Neural progenitor cell (in vitro differentiated cells): ENCODE results near the gene NEK6. TPM values are rescaled to one million over a fixed set of nuclear protein-coding genes. Genes with fewer than 3 reads are reported as not detected.

ENCODE experiments used
- DNase-seq: peaks from one replicate; pipeline ENCODE4 v3.0.0-alpha.2; 2016; ENCODE audit warnings: low spot score
- H2AFZ ChIP-seq: fragments of 200-600 bp; sonication (generic); replicated peaks from 2 replicates; pipeline ENCODE4 v1.6.1; 2016; ENCODE audit warnings: antibody characterized with exemption
- H3F3A ChIP-seq: fragments of 200-600 bp; sonication (generic); 2 replicates; pipeline ENCODE4 v1.6.1; 2016; ENCODE audit warnings: antibody characterized with exemption, low read depth
- H3K27ac ChIP-seq: fragments of 200-600 bp; sonication (generic); 2 replicates; pipeline ENCODE4 v1.5.1; 2016; ENCODE audit warnings: mild to moderate bottlenecking
- H3K27me3 ChIP-seq: fragments of 200-600 bp; sonication (generic); 2 replicates; pipeline ENCODE4 v1.6.1; 2016; ENCODE audit warnings: mild to moderate bottlenecking, moderate library complexity
- H3K36me3 ChIP-seq: fragments of 200-600 bp; sonication (generic); 2 replicates; pipeline ENCODE4 v1.5.1; 2016
- H3K4me1 ChIP-seq: fragments of 200-600 bp; sonication (generic); 2 replicates; pipeline ENCODE4 v1.6.1; 2016; ENCODE audit warnings: mixed run types
- H3K4me2 ChIP-seq: fragments of 200-600 bp; sonication (generic); 2 replicates; pipeline ENCODE4 v1.6.1; 2016
- H3K4me3 ChIP-seq: fragments of 200-600 bp; sonication (generic); 2 replicates; pipeline ENCODE4 v1.5.1; 2016
- H3K79me2 ChIP-seq: fragments of 200-600 bp; sonication (generic); 2 replicates; pipeline ENCODE4 v1.6.1; 2016; ENCODE audit warnings: low read depth
- H3K9ac ChIP-seq: fragments of 200-600 bp; sonication (generic); 2 replicates; pipeline ENCODE4 v1.6.1; 2016
- H3K9me3 ChIP-seq: fragments of 200-600 bp; sonication (generic); 2 replicates; pipeline ENCODE4 v1.5.1; 2016; ENCODE audit warnings: low read depth
- H4K20me1 ChIP-seq: fragments of 200-600 bp; sonication (generic); 2 replicates; pipeline ENCODE4 v1.6.1; 2016; ENCODE audit warnings: low read depth
- H3K27ac Mint-ChIP-seq: 3 replicates; pipeline ENCODE4 v1.8.0; 2021; ENCODE audit warnings: mixed read lengths
- H3K27me3 Mint-ChIP-seq: 2 replicates; pipeline ENCODE4 v1.8.0; 2022; ENCODE audit warnings: low read depth, mild to moderate bottlenecking, inconsistent platforms, moderate library complexity, mixed read lengths; ENCODE audit not compliant: insufficient read depth
- H3K36me3 Mint-ChIP-seq: 3 replicates; pipeline ENCODE4 v1.8.0; 2021; ENCODE audit warnings: mixed read lengths
- H3K4me1 Mint-ChIP-seq: 3 replicates; pipeline ENCODE4 v1.8.0; 2021; ENCODE audit warnings: mixed read lengths
- H3K4me3 Mint-ChIP-seq: 3 replicates; pipeline ENCODE4 v1.8.0; 2021; ENCODE audit warnings: mild to moderate bottlenecking, moderate library complexity, mixed read lengths
- H3K9me3 Mint-ChIP-seq: 3 replicates; pipeline ENCODE4 v1.8.0; 2020; ENCODE audit warnings: mixed read lengths
- EZH2 ChIP-seq: fragments of 200-600 bp; sonication (generic); IDR thresholded peaks from 2 replicates; pipeline ENCODE4 v1.6.1; 2017; ENCODE audit warnings: antibody characterized with exemption, mild to moderate bottlenecking, moderate library complexity
- EZH2phosphoT487 ChIP-seq: fragments of 200-600 bp; sonication (generic); IDR thresholded peaks from 2 replicates; pipeline ENCODE4 v1.6.1; 2017; ENCODE audit warnings: antibody characterized with exemption
- total RNA-seq: library from RNA; depleted of rRNA; stranded (reverse); fragments of >200 nt; gene quantifications from 2 replicates; pipeline ENCODE4 v1.2.3, GENCODE V29; 2015; ENCODE audit warnings: low replicate concordance
- TF ChIP-seq, protein P1 (sequence below): fragments of 200-600 bp; sonication (generic); IDR thresholded peaks from 2 replicates; pipeline ENCODE4 v1.5.1; 2017; ENCODE audit warnings: antibody characterized with exemption, mild to moderate bottlenecking

NEK6 gene
- total RNA-seq, 1 donor from 2014 or later, result 18.5 TPM

DNA sequence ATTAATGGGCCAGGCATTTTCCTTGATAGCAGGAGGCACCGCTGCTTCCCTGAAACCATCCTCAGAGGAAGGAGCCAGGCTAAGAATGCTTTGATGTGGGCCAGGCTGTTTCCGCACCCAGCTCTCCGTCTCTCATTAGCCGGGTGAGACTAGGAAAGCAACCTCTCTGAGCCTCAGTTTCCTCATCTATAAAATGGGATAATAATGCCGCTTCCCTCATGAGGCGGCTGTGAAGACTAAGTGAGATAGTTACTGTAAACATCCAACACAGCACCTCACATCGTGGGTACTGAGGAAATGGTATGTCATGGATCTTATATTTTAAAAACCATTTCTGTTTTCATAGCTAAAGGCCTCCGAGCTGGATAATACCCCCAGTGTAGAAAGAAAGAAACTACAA, 46.5 kb downstream of the NEK6 start:
- H3K9me3 ChIP-seq, result no peaks in the 10 kb centered on the region
- H3K27ac ChIP-seq, result no peak overlapping the region
- no peaks in the 10 kb centered on the region for H3F3A ChIP-seq
- no peaks in the 10 kb centered on the region for H3K9me3 Mint-ChIP-seq
- H3K27me3 ChIP-seq, result no peaks in the 10 kb centered on the region
- peaks cover 16% of the 10 kb centered on the region for H3K4me1 Mint-ChIP-seq
- H3K4me3 Mint-ChIP-seq, result no peak overlapping the region
- peaks cover 5% of the 10 kb centered on the region for H3K27me3 Mint-ChIP-seq
- H3K4me3 ChIP-seq, result no peak overlapping the region
- TF ChIP-seq EZH2 (no peak), EZH2phosphoT487 (no peak)
- TF ChIP-seq, protein P1, sequence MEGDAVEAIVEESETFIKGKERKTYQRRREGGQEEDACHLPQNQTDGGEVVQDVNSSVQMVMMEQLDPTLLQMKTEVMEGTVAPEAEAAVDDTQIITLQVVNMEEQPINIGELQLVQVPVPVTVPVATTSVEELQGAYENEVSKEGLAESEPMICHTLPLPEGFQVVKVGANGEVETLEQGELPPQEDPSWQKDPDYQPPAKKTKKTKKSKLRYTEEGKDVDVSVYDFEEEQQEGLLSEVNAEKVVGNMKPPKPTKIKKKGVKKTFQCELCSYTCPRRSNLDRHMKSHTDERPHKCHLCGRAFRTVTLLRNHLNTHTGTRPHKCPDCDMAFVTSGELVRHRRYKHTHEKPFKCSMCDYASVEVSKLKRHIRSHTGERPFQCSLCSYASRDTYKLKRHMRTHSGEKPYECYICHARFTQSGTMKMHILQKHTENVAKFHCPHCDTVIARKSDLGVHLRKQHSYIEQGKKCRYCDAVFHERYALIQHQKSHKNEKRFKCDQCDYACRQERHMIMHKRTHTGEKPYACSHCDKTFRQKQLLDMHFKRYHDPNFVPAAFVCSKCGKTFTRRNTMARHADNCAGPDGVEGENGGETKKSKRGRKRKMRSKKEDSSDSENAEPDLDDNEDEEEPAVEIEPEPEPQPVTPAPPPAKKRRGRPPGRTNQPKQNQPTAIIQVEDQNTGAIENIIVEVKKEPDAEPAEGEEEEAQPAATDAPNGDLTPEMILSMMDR, result no peak
- H3K4me2 ChIP-seq, result no peak overlapping the region
- H4K20me1 ChIP-seq, result peaks cover 40% of the 10 kb centered on the region
- no peak overlapping the region for H2AFZ ChIP-seq
- no peak overlapping the region for H3K27ac Mint-ChIP-seq
- H3K9ac ChIP-seq, result no peak overlapping the region
- no peaks in the 10 kb centered on the region for H3K36me3 Mint-ChIP-seq
- DNase-seq, result no peak
- H3K4me1 ChIP-seq, result no peaks in the 10 kb centered on the region
- no peaks in the 10 kb centered on the region for H3K36me3 ChIP-seq
- no peaks in the 10 kb centered on the region for H3K79me2 ChIP-seq

DNA sequence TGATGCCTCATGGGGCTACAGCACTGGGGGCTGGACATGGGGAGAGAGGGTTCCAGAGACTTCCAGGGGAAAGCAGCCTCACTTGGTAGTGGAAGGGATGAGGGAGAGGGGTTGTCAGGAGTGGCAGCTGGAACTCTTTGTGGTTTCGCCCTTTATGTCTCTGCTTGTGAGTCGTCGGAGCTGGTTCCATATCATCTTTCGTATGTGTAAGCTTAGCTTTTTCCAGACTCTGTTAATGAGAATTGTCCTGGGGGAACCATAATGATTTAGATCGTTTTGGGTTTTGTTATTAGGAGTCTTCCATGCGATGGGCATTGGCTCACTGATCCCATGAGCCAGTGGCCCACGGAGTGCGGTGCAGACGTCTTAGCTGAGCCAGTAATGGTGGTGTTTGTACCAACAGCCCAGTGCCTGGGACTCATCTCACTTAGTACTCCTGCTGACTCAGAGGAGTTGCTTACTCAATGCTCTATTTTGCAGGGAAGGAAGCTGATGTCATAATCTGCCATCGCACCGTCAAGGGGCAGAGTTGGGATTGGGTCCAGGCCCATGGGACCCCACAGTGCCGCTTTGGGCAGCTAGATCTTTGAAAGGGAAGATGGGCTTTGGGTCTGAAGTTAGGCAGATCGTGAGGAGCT, 48.5 kb downstream of the NEK6 start:
- no peaks in the 10 kb centered on the region for H3K79me2 ChIP-seq
- H3K27me3 Mint-ChIP-seq, result peaks cover 5% of the 10 kb centered on the region
- H3K9ac ChIP-seq, result no peak overlapping the region
- no peak overlapping the region for H3K4me3 Mint-ChIP-seq
- H3K27me3 ChIP-seq, result no peaks in the 10 kb centered on the region
- no peak for DNase-seq
- no peaks in the 10 kb centered on the region for H3K9me3 Mint-ChIP-seq
- H3K36me3 Mint-ChIP-seq, result no peaks in the 10 kb centered on the region
- H3K27ac Mint-ChIP-seq, result peak overlapping the region; percentile 65
- TF ChIP-seq EZH2phosphoT487 (no peak), EZH2 (no peak)
- TF ChIP-seq, protein P1, result no peak
- H3K4me2 ChIP-seq, result no peak overlapping the region
- H3K4me1 Mint-ChIP-seq, result peaks cover 9% of the 10 kb centered on the region
- no peaks in the 10 kb centered on the region for H3K9me3 ChIP-seq
- no peak overlapping the region for H2AFZ ChIP-seq
- no peak overlapping the region for H3K4me3 ChIP-seq
- H3K4me1 ChIP-seq, result no peaks in the 10 kb centered on the region
- H3K27ac ChIP-seq, result no peak overlapping the region
- no peaks in the 10 kb centered on the region for H3K36me3 ChIP-seq
- H4K20me1 ChIP-seq, result peaks cover 23% of the 10 kb centered on the region
- H3F3A ChIP-seq, result no peaks in the 10 kb centered on the region

DNA sequence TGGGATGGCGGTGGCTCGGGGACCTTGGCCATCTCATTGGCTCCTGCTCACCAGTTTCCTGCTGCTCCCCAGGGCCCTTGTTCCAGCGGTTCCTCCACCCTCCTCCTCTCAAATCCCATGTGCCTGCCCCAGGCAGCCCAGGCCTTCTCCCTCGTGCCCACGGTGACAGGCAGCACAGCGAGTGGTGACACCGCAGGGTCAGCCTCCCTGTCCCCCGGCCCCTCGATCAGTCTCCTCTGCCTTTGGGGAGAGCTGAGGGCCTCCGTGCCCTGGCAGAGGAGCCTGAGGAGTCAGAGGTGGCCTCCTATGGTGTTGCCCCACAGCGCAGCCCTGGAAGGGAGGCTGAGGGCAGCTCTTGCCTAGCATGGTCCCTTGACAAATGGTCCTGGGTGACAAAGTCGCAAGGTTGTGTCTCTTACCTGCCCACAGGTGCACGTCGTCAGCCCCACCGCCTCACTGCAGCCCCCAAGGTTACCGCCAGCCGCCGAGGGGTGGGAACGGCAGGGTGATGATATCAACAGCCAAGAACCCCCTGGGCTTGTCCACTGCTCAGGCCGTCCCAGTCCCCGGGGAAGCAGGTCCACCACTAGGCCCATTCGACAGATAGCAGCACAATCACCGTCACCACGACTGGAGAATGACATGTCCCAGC, 49.8 kb downstream of the NEK6 start:
- no peaks in the 10 kb centered on the region for H3K27me3 ChIP-seq
- Mint-ChIP-seq H3K27ac (no peak overlapping the region), H3K9me3 (no peaks in the 10 kb centered on the region), H3K4me3 (no peak overlapping the region), H3K4me1 (peaks cover 9% of the 10 kb centered on the region), H3K27me3 (peaks cover 5% of the 10 kb centered on the region), H3K36me3 (no peaks in the 10 kb centered on the region)
- H3K27ac ChIP-seq, result no peak overlapping the region
- H3K4me3 ChIP-seq, result no peak overlapping the region
- TF ChIP-seq, protein P1, result no peak
- no peak for TF ChIP-seq EZH2
- no peak for TF ChIP-seq EZH2phosphoT487
- no peaks in the 10 kb centered on the region for H3K4me1 ChIP-seq
- H3K79me2 ChIP-seq, result no peaks in the 10 kb centered on the region
- H3K4me2 ChIP-seq, result no peak overlapping the region
- H3K36me3 ChIP-seq, result no peaks in the 10 kb centered on the region
- no peak for DNase-seq
- no peaks in the 10 kb centered on the region for H3F3A ChIP-seq
- H4K20me1 ChIP-seq, result peaks cover 18% of the 10 kb centered on the region
- H2AFZ ChIP-seq, result no peak overlapping the region
- no peaks in the 10 kb centered on the region for H3K9me3 ChIP-seq
- no peak overlapping the region for H3K9ac ChIP-seq
